ENCODE data around the gene USP3.

The USP3 gene

DNA sequence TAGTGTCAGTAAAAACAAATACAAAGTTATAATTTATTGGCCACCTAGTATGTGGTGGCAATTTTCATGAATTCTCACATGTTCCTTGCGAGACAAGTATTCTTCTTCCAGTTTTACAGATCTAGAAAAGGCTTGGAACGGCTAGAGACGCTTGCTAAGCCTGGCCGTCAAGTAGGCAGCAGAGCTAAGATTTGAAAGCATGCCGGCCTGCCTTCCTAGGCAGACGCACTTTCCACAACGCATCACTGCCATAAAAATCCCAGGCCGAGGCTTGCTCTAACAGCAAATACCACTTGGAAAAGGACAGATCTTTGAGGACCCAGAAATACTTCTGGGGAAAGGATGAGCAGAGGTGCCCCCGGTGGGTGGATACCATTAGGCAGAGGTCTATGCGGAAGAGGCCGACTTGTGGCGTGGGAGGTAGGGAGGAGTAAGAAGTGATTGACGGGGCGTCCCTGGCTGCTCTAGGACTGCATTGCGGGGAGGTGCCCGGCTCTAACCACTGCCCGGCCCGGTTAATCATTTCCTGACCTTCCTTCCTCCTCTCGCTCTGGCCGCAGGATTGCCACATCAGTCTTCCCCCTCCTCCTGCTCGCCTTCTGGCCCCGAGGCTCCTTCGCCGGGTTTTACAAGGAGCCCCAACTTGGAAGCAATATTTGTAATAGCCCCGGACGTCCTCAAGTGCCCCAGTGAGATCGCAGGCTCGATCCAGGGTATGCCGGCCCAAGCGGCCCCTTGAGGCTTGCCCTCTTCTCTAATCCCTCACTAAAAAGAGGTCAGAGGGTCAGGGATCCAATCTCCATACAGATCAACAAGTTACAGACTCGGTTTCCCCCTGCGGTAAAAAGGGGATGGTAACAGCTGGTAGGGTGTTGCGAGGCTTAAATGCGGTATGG lies 1.3 kb upstream of the USP3 start:
- peak overlapping the region; percentile 60 for H3K9ac ChIP-seq (ENCODE audit: low read depth, low read length, poor library complexity, severe bottlenecking)
- H3K9me3 ChIP-seq (ENCODE audit: insufficient read depth, low read depth, low read length), result no peaks in the 10 kb centered on the region
- peak overlapping the region; percentile 91 for H3K4me2 ChIP-seq (ENCODE audit: low read depth, low read length, poor library complexity, severe bottlenecking)
- H2AFZ ChIP-seq (ENCODE audit: low read length), result peak overlapping the region; percentile 88; the same call in 1 of the 2 replicates
- H3F3A ChIP-seq (ENCODE audit: low read depth), result 0 out of 2 replicates have a peak, but pooled peaks cover under 1% of the 10 kb centered on the region
- no peak for TF ChIP-seq EZH2phosphoT487 (IDR thresholded peaks at IDR 0.05; ENCODE audit: borderline replicate concordance)
- TF ChIP-seq, protein P1, sequence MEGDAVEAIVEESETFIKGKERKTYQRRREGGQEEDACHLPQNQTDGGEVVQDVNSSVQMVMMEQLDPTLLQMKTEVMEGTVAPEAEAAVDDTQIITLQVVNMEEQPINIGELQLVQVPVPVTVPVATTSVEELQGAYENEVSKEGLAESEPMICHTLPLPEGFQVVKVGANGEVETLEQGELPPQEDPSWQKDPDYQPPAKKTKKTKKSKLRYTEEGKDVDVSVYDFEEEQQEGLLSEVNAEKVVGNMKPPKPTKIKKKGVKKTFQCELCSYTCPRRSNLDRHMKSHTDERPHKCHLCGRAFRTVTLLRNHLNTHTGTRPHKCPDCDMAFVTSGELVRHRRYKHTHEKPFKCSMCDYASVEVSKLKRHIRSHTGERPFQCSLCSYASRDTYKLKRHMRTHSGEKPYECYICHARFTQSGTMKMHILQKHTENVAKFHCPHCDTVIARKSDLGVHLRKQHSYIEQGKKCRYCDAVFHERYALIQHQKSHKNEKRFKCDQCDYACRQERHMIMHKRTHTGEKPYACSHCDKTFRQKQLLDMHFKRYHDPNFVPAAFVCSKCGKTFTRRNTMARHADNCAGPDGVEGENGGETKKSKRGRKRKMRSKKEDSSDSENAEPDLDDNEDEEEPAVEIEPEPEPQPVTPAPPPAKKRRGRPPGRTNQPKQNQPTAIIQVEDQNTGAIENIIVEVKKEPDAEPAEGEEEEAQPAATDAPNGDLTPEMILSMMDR (conservative IDR thresholded peaks at IDR 0.05; ENCODE audit: low read length), result no peak
- peaks cover 25% of the 10 kb centered on the region for H4K20me1 ChIP-seq (ENCODE audit: insufficient read depth, low read length, poor library complexity, severe bottlenecking)
- peaks cover 33% of the 10 kb centered on the region for H3K79me2 ChIP-seq (ENCODE audit: insufficient read depth, low read length)
- peak overlapping the region; percentile 76 for H3K4me3 ChIP-seq (ENCODE audit: low read length, poor library complexity, severe bottlenecking)
- H3K9me2 ChIP-seq (replicated peaks; ENCODE audit: low read depth, low read length), result no peaks in the 10 kb centered on the region
- H3K36me3 ChIP-seq (ENCODE audit: insufficient read depth, low read length), result no peaks in the 10 kb centered on the region
- no peaks in the 10 kb centered on the region for H3K27me3 ChIP-seq (ENCODE audit: insufficient read depth, low read length, poor library complexity, severe bottlenecking)
- H3K4me1 ChIP-seq (ENCODE audit: insufficient read depth, low read length, poor library complexity, severe bottlenecking), result peaks cover 27% of the 10 kb centered on the region

DNA sequence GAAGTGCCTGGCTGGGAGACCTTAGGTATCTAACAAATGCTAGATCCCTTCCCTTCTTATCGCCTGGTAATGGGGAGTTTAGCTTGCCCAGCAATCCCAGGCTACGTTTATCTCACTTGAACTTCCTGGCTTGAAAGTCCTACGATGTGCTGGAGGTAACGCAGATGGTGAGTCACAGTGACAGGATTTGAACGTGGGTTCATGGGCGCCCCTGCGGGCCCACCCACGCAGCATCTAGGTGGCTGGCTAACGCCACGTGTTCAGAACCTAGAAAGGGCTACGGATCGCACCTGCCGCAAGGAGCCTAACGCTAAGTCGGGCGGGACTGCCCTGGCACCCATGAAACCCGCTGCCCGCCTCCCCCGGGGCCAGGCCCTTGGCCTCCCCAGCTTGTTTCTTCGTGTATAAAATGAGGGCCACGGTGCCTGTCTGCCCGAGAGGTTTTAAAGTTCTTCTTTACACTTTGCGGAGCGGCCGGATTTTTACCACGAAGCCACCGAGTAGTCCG lies 600 bp upstream of the USP3 start:
- Histone ChIP-seq H3K27me3 (ENCODE audit: insufficient read depth, low read length, poor library complexity, severe bottlenecking) (no peaks in the 10 kb centered on the region), H3K4me2 (ENCODE audit: low read depth, low read length, poor library complexity, severe bottlenecking) (peak overlapping the region; percentile 91), H3F3A (ENCODE audit: low read depth) (no peaks in the 10 kb centered on the region), H4K20me1 (ENCODE audit: insufficient read depth, low read length, poor library complexity, severe bottlenecking) (peaks cover 32% of the 10 kb centered on the region), H3K4me3 (ENCODE audit: low read length, poor library complexity, severe bottlenecking) (peak overlapping the region; percentile 76), H3K9me2 (replicated peaks; ENCODE audit: low read depth, low read length) (no peaks in the 10 kb centered on the region), H3K9me3 (ENCODE audit: insufficient read depth, low read depth, low read length) (no peaks in the 10 kb centered on the region), H3K4me1 (ENCODE audit: insufficient read depth, low read length, poor library complexity, severe bottlenecking) (peaks cover 29% of the 10 kb centered on the region), H3K36me3 (ENCODE audit: insufficient read depth, low read length) (no peaks in the 10 kb centered on the region), H3K9ac (ENCODE audit: low read depth, low read length, poor library complexity, severe bottlenecking) (peak overlapping the region; percentile 60), H2AFZ (ENCODE audit: low read length) (peak overlapping the region; percentile 88), H3K79me2 (ENCODE audit: insufficient read depth, low read length) (peaks cover 40% of the 10 kb centered on the region)
- TF ChIP-seq, protein P1 (conservative IDR thresholded peaks at IDR 0.05; ENCODE audit: low read length), result no peak; the same call in 1 of the 2 replicates
- no peak for TF ChIP-seq EZH2phosphoT487 (IDR thresholded peaks at IDR 0.05; ENCODE audit: borderline replicate concordance)

DNA sequence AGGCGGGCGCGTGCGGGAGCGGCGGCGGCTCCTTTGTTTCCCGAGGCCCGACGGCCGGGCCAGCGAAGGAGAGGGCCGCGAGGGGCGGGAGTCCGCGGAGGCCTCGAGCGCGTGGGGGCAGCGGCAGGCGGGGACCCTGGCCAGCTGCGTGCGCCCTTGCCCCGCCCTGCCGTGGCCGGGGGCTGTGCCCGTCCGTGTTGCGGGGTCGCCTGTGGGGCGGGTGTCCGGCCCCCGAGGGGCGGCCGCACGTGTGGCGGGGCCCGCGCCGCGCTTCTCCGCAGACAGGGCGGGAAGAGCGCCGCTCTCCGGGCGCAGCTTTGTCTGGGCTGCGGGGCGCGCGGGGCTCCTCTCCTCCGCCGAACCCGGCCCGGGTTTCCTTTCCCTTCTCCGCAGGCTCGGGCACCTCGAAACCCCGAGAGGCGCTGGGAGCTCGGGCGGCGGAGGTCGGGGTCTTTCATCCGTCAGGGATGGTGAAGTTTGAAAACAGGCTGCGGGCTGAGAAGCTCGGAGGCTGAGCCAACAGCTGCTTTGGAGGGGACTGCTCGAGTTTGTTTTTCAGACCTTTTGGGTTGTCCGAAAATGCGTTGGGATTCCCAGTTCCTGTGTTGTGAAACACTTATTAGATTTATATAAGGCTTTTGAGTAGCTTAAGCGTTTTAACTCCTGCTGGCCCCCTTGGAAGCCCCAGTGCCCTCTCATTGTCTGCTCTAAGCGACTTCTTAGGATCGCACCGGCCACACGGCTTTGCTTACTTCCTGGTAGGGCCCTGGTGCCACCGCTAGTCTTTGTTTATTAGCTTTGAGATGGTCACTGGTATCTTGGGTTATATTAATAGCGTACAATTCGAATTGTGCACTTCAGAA lies 817 bp downstream of the USP3 start:
- H3K36me3 ChIP-seq (ENCODE audit: insufficient read depth, low read length), result no peaks in the 10 kb centered on the region
- peaks cover 46% of the 10 kb centered on the region for H4K20me1 ChIP-seq (ENCODE audit: insufficient read depth, low read length, poor library complexity, severe bottlenecking)
- peak overlapping the region; percentile 96 for H3K9ac ChIP-seq (ENCODE audit: low read depth, low read length, poor library complexity, severe bottlenecking)
- H3K4me1 ChIP-seq (ENCODE audit: insufficient read depth, low read length, poor library complexity, severe bottlenecking), result peaks cover 44% of the 10 kb centered on the region
- H2AFZ ChIP-seq (ENCODE audit: low read length), result peak overlapping the region; percentile 86
- H3K4me3 ChIP-seq (ENCODE audit: low read length, poor library complexity, severe bottlenecking), result peak overlapping the region; percentile 75
- no peaks in the 10 kb centered on the region for H3K27me3 ChIP-seq (ENCODE audit: insufficient read depth, low read length, poor library complexity, severe bottlenecking)
- H3K79me2 ChIP-seq (ENCODE audit: insufficient read depth, low read length), result peaks cover 54% of the 10 kb centered on the region
- peak overlapping the region; percentile 84 for H3K4me2 ChIP-seq (ENCODE audit: low read depth, low read length, poor library complexity, severe bottlenecking)
- TF ChIP-seq, protein P1 (conservative IDR thresholded peaks at IDR 0.05; ENCODE audit: low read length), result peak; percentile 45
- no peak for TF ChIP-seq EZH2phosphoT487 (IDR thresholded peaks at IDR 0.05; ENCODE audit: borderline replicate concordance)
- H3K9me3 ChIP-seq (ENCODE audit: insufficient read depth, low read depth, low read length), result no peaks in the 10 kb centered on the region
- peaks cover 5% of the 10 kb centered on the region; the same call in 1 of the 2 replicates for H3F3A ChIP-seq (ENCODE audit: low read depth)
- no peaks in the 10 kb centered on the region for H3K9me2 ChIP-seq (replicated peaks; ENCODE audit: low read depth, low read length)
